IPS DF 19.7 (cell line): ENCODE results near the gene TSC2.

Source experiments
- DNase-seq: peaks from one replicate; pipeline ENCODE4 v3.0.0-alpha.2; 2013; ENCODE audit warnings: low read depth, low spot score

TSC2 gene

DNA sequence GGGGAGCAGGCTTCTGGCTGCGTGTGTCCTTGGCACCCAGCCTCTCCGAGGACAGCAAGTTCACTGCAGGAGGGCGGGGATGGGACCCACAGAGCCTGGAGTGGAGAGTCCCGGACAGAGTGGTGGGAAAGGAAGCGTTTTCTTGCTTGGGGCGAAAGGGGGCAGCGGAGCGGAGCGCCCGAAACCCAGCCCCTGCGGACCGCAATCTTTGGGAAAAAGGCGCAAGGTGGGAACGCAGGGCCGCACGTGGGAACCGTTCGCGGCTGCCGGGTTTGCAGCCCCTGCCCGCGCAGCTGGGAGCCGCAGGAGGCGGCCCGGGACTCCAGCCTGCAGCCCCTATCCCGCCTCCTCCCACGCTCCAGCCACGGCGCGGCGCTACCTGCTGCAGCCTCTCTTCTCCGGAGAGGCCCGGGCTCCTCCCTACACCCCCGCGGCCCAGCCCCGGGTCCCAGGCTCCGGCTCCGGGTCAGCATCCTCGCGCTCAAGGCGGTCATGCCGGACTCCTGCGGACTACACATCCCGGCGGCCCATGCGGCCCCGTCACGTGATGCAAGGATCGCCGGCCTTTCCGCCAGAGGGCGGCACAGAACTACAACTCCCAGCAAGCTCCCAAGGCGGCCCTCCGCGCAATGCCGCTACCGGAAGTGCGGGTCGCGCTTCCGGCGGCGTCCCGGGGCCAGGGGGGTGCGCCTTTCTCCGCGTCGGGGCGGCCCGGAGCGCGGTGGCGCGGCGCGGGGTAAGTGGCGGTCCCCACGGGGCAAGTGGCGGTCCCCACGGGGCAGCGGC is at the start of gene TSC2, which contains the start of gene NTHL1:
Gene TSC2 (plus strand): TSS at position 656 of the 786 bp plus-strand sequence. CDS start 631 bp downstream, outside the sequence.
Gene NTHL1 (minus strand): TSS at position 505 of the 786 bp plus-strand sequence. CDS start 11 bp downstream, at position 494.
- DNase-seq = peak; percentile 86

DNA sequence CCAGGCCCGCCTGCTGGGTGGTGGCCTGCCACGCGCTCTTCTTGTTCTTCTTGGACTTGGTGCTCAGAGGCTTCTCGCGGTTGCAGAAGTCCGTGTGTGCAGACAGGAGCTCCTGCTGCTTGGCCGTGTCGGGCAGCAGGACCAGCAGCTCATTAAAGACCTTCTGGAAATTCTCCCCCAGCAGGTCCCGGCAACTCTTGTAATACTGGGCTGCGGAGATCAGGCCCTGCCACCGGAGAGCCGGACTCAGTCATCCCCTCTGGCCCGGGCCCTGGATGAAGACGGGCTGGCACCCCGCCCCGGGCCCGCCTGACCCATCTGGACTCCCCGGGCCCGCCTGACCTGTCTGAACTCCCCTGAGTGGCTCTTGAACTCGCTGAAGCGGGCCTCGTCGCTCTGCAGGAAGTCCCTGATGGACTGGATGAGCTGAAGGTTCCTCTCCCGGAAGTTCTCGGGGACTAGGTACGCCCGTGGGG is 49.4 kb upstream of the TSC2 start:
- no peak for DNase-seq

DNA sequence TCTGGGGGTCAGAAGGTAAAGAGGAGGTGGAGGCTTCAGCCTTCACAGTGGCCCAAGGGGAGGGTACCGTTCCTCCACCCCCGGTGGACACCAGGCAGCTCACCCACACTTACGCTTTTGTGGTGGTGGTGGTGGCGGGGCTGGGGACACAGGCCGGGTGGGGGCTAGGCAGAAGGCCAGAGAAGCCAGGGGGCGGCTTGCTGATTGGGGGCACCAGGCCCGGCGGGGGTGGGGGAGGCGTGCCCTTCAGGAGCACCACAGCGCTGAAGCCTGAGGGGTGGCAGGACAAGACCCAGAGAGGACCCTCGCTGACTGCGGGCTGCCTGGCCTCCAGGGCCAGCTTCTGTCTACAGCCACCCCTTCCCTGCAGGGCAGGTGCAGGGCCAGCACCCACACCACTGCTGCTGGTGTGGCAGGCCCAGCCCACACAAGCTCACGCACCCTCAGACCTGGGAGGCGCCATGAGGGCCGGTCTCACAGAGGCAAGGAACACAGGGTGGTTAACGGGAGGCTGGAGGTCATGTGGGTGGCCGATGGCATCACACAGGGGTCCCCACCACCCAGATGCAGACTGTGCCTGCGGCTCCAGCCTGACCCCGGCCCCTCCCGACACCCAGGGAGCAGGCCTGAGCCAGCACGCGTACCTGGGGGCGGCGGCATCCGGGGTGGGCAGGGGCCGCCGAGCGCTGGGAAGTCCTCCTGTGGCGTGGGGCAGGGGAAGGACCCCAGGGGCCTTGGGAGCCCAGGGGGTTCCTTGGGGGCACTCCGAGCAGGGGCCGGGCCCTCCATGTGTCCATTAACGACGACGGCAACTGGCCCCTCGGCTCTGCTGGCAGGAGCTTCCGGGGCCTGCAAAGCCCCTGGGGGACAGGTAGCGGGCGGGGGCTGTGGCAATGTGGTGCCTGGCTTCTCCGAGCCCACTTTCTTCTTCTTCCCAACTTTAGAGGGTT is 48.7 kb upstream of the TSC2 start:
- DNase-seq = no peak

DNA sequence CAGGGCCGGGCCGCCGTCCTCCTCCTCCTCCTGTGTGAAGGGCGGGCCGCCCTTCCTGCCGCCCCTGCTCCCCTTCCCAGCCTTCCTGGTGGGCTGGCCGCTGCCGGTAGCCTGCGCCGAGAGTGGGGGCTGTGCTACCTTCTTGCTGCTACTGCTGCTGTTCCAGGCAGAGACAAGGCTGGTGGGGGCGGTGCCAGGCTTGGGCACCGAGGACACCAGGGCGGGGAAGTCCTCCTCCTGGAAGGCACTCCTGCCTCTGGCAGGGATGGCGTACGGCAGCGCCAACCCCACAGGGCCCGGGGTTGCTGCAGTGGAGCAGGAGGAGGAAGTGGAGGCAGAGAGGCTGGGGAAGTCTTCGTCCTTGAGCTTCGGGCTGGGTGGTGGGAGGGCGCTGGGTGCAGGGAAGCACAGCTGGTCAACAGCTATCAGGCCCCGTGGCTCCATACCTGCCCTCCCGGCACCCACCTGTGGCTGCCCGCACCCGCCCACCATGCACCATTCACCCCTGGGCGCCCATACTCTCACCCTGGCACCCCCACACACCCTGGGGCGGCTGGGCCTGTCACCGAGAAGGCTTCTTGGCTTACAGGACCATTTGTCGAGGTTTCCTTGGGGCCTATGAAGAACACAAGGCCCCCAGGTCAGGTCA is 47.8 kb upstream of the TSC2 start:
- DNase-seq = no peak

DNA sequence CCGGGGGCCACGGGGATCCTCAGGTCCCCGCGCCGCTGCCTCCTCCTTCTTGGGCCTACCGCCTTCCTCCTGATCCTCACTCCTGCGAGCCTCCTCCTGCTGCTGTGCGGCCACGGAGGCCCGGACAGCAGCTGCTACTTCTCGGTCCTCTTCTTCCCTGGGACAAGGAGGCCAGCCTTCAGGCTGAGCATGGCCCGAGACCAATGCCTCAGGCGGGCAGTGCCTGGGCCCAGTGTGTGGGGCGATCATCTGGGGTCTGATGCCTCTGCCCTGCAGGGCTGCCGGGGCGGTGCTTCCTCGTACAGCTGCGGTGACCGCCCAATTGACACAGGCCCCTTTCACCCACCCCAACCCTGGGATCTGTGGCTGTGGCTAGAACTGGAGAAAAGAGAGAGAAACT is 46.8 kb upstream of the TSC2 start:
- DNase-seq = no peak

DNA sequence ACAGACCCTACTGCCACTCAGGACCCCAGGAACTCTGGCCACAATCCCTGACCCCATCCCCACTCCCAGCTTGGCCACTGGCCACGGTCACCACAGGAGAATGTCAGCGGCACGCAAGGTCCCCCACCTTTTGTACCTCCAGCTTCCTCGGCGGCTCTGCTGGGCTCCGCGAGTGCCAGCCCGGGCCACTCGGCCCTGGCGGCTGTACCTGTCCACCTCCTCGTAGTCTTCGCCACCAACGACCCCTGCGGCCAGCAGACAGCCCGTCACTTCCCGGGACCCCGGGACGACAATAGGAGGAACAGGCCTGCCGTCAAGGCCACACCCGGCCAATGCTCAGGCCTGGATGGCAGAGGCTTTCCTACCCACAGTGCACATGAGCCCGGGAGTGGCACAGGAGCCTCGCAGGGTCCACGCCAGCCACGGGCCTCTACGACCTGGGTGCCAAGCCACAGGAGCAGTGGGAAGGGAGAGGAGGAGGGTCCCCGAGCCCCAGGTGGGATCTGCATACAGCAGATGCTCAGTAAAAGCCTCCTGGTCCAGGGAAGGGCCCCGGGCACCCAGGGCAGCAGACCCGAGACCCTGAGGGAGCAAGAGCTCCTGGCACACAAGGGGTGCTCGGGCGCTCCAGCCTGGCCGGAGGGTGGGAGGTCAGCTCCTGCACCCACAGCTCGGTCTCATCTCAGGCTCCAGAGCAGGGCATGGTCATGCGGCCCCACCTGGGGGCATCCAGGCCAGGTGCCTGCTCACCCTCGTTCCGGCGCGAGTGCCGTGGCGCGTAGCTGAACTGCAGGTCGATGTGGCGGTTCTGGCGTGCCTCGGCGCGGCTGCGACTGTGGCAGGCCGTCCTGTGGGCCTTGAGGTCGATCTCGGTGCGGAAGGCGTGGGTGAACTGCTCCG is 46.1 kb upstream of the TSC2 start:
- no peak for DNase-seq

DNA sequence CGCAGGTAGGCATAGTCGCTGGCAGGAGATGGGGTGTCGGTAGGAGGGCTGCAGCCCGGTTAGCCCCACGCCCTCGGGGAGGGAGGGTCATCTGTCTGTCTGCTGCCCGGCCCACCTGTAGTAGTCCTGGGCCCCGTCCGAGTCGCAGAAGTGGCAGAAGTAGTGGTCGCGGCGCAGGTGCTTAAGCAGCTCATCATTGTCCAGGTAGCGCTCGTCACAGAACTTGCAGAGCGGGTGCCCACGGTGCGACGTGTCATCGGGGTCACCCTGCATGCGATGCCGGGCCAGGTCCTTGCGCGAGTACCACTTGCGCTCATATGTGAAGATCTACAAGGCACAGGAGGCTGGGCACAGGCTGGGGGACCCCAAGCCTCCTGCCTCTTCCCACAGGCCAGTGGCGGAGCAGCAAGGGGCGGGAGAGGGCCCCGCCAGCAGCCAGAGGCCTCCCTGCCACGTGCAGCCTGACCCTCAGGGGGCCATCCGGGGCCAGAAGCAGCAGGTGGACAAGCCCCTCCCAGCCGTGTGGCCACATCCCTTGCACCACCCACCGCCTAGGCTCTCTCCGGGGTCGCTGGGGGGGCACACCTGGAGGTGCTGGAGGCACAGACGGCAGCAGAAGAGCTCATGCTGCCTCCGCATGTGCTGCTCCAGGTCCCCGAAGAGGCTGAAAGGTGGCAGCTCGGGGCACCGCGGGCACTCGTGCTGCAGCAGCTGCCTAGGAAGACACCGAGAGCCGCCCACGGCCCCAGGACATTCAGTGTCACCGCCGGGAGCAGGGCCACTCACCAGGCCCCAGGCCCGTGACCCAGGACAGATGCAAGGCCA is 45.2 kb upstream of the TSC2 start:
- no peak for DNase-seq

DNA sequence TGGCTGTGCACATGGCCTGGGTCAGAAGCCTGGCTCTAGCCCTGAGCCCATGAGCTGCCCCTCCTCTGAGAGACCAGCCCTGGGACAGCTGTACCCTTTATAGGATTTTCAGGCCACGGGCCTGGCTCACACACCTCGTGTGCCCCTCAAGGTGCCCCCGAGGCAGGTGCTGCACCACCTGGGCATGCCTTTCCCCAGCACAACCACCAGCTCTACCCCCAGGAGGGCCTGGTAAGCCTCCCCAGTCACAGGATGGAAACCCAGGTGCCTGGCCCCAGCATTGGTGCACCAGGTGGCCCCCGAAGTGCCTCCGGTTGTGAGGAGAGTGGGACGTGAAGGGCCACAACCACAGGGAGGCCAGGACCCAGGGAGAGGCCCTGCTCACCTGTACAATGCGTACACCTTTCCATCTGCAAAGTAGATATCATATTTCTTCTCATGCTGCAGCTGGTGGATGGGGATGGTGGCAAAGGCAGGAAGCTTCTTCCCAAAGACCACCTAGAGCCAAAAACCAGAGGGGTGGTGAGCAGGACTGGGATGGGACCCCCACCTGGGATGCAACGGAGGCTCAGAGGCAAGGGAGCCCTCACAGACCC is 44.5 kb upstream of the TSC2 start:
- no peak for DNase-seq

DNA sequence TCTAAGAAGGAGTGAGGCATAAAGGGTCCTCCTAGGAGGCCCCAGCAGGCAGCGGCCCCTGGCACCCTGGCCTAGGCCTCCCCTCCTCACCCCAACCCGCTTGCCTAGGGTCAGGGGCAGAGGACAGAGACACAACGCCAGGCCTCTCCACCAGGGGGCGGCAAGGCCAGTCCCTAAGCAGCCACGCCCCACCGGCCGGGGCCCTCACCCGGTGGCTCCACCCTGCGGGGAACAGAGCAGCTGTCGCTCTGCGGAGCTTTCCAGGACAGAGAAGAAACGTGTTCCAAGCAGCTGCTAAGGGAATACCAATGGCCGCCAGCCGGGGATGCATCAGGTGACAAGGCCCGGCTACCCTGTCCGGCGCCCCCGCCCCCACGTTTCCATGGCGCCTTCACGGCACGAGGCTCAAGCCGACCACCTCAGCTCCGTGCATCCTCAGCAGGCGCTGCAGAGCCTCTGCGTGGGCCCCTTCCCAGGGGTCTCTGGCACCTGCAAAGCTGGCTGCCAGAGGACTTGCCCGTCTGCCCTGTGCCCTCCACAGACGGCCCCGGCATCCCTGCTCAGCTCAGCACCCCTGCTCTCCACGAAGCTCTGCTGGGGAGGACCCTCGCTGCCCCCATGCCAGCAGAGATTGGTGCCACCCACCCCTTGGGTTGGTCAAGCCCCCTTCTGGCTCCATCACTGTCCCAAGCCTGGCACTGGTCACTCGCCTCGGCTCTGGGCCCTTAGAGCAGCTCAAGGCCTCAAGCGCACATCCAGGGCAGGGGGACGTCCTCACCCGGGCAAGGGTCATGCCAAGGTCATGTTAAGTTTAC is 43.8 kb upstream of the TSC2 start:
- peak; percentile 90 for DNase-seq

DNA sequence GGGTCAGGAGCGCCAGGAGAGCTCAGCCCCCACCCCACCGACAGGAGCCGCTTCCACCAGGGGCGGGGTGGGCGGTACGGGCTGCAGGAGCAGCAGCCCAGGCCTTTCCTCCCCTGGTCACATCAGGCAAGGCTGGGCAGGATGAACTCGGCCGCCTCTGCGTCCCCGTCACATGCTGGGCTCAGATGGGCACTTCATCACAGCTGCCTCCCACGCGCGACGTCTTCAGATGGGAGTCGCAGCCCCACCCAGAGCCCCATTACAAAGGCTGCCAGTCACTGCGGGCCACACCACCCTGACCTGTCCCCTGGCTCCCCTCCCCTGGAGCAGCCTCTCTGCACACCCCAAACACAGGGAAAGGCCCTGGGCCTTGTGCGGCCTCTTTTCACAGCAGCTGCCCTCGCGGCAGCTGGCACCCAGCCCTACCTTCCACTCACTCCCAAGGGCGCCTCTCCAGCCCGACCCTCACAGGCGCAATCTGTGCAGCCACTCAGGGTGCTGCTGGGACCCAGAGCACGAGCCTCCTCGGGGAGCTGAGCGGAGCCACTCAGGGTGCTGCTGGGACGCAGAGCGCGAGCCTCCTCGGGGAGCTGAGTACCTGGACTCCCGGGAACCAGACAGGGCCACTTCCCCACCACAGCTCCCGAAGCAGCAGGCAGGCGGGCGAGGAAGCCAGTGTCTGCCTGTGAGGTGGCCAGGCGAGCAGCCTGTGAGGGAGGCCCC is 42.8 kb upstream of the TSC2 start:
- no peak for DNase-seq

DNA sequence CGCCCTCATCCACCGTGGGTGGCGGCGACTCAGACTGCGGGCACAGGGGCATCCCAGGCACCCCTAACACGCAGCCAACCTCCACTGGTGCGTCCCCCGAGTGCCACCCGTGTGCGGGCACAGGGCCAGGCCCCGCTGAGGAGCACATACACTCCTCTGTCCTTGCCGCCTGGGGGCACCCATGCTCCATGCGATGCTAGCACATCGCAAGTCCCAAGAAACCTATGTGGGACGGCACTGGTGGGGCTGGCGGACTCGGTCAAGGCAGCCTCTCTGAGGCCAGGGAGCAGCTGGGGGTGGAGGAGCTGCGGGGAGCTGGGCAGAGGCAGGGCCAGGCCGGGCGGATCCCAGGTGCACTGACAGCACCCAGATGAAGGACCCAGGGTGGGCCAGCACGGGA is 42.1 kb upstream of the TSC2 start:
- DNase-seq = no peak

DNA sequence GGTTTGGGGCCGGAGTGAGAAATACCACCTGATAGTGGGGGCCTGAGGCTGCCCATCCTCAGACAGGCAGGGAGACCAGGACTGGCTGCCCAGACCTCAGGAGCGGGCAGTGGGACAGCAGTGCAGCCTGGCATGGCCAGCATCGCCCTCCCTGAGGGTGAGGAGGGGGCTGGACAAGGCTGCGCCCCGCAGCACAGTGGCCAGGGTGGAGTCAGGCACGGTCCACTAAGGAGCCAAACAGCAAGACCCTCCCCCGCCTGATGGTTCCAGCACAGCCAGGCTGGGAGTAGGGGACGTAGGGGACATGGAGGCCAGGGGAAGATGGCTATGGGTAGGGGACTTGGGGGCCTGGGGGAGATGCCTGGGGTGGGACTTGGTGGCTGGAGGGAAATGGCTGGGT is 41.5 kb upstream of the TSC2 start:
- no peak for DNase-seq

DNA sequence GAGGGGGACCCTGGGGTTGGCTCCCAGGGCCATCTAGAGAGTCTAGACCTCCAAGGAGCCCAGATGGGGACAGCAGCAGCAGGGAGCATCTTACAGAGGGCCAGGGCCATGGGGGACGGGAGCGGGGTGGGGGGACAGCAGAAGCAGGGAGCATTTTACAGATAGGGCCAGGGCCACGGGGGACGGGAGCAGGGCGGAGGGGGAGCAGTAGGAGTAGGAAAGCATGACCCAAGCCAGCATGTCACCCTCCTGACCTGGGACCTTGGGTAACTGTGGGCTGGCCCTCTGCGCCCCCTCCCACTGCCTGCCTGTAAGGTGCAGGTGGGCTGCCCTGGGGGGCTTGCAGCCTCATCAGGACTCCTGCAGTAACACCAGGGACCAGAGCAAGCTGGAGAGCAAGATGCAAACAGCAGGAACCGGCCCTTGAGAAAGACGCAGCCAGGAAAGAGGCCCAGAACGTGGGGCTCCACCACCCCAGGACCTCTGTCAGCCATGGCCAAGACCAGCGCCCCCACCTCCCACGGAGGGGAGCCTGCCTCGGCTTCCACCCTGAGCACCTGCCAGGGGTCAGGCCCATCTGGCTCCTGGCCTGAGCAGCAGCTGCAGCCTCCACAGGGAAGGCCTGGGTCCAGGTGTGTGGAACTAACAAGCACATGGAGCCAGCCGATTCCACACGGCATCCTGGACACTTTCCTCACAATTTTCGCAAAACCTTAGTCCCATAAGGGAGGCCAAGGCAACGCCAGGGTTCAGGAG is 40.5 kb upstream of the TSC2 start:
- DNase-seq = no peak

DNA sequence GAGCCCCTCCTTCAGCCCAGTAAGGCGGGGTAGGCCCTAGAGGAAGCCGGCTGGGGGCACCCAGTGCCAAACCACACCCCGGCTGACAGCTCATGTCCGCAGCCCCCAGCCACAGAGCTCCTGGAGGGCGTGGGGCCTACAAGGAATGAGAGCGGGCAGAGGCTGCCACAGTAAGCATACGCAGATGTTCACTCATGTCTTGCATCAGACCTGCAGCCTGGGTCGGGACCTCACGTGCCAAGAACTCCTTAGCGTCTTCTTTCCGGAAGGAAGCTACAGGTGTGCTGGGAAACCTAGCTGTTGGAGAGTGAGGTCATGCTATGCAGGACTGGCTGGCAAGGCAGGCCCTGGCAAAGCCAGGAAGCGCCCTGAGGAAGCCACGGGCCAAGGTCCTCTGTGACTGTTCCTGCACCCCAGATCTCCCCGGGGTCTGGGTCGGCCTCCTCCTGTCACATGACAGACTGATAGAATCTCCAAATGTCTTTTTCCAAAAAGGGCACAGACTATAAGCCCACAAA is 39.7 kb upstream of the TSC2 start:
- no peak for DNase-seq

DNA sequence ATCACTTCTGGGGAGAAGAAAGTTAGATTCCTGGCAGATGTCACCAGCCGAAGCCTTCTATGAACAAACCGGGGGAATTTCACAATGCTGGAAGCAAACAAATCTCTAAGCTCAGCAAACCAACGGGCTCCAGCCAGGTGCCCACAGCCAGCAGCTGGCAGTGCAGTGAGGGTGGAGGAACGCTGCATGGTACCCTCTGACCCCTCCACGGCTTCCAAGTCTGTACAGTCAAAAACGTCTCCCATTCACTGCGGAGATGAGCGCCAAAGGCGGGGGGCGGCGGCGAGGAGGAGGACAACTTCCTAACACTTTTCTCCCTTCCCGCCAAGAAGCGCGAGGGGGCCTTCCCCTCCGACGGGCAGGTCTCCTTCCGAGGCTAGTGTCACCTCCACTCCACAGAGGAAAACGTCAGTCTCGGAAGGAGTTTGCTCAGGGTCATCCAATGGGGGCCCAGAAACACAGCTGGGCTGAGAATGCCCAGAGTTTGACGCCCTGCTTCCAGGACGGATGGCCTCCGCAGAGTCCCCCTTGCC is 39.1 kb upstream of the TSC2 start:
- no peak for DNase-seq

DNA sequence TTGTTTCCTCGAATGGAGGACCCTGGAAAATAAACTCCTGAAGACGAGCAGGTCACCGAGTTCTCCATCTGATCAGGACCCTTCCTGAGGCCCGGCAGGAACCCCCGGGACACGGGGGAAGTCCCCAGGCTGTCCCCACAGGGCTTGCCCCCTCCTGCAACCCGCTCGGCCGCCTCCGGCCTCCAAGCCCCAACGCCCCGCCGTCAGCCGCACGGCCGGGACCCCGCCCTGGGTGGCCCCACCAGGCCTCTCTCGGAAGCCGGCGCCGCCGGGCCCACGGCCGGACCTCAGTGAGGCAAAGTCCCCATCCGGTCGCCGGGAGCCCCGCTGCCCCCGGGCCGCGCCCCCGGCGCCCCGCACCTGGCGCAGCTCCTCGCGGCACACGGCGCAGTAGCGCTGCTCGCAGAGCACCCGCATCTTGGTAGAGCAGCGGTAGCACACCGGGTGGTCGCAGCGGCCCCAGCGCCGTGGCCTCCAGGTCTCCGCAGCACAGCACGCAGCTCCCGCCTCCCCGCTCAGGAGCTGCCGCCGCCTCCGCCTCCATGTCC is 38.5 kb upstream of the TSC2 start:
- no peak for DNase-seq
